A549 (cell line): ENCODE measurements around the gene ALDH3B2.

Experiments
- CTCF ChIP-seq: fragments of >200 bp; sonication (Bioruptor Twin); formaldehyde crosslinking; IDR thresholded peaks from 3 replicates; pipeline ENCODE4 v1.5.1; 2016
- EP300 ChIP-seq, 2 experiments: fragments of >200 bp; sonication (Bioruptor Twin); formaldehyde crosslinking; IDR thresholded peaks; 2 replicates in 1 of 2; 3 replicates in 1 of 2; pipeline ENCODE4 v1.6.1; 2016 to 2017
- POLR2A ChIP-seq: IDR thresholded peaks from 2 replicates; pipeline ENCODE4 v1.6.1; 2012; ENCODE audit warnings: mild to moderate bottlenecking, low read length
- SMC3 ChIP-seq: fragments of >200 bp; sonication (Bioruptor Twin); formaldehyde crosslinking; IDR thresholded peaks from 3 replicates; pipeline ENCODE4 v1.6.1; 2018; ENCODE audit warnings: inconsistent platforms
- ZC3H11A ChIP-seq: fragments of 450-650 bp; IDR thresholded peaks from 2 replicates; pipeline ENCODE4 v1.6.1; 2014; ENCODE audit warnings: antibody characterized with exemption, mild to moderate bottlenecking

DNA sequence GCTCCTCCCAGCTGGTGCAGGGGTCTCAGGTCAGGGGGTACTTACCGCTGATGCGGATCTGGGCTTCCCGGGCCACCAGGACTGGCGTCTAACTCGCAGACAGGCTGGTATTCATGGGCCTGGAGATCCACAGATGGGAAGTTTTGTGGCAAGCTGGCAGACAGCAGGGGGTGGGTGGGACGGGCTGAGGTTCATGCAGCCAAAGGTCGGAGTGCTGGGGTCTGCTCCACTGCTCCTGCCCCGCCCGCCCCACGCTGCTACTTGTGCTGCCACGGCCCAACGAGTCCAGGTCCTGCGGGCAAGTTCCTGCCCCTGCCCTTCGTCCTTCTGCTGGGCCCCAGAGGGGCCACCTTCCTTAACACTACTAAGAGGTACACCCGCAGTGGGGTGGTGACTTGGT lies 27.0 kb downstream of the ALDH3B2 start:
- no peak for TF ChIP-seq SMC3
- TF ChIP-seq CTCF: no peak
- no peak for TF ChIP-seq POLR2A
- TF ChIP-seq ZC3H11A: no peak
- TF ChIP-seq EP300 (IDR thresholded peaks at IDR 0.05): no peak
